Sigmoid colon (tissue), 4 donors: ENCODE results near the gene P4HA1.

Source experiments
- CTCF ChIP-seq, 4 experiments: fragments of 450-650 bp in 3 of 4; fragments of 200-600 bp in 1 of 4; IDR thresholded peaks; one replicate each; pipeline ENCODE4 v1.5.1; 2016 to 2019; ENCODE audit warnings: antibody characterized with exemption in 4 of 4, mild to moderate bottlenecking in 3 of 4, moderate library complexity in 2 of 4
- EP300 ChIP-seq, 4 donors: sonication (generic); formaldehyde crosslinking; IDR thresholded peaks; one replicate each; pipeline ENCODE4 v1.6.1; 2017; ENCODE audit warnings: antibody characterized with exemption in 4 of 4
- POLR2A ChIP-seq, 2 donors: fragments of 450-650 bp; IDR thresholded peaks; one replicate each; pipeline ENCODE4 v1.6.1; 2016; ENCODE audit warnings: antibody characterized with exemption in 2 of 2, mild to moderate bottlenecking in 2 of 2, moderate library complexity in 2 of 2
- POLR2AphosphoS5 ChIP-seq, 4 donors: sonication (generic); formaldehyde crosslinking; IDR thresholded peaks; one replicate each; pipeline ENCODE4 v1.6.1; 2017; ENCODE audit warnings: antibody characterized with exemption in 4 of 4

GRCh38 chr10:73117976-73118743 is 21.5 kb upstream of the P4HA1 start:
- TF ChIP-seq CTCF (IDR thresholded peaks at IDR 0.05): no peak
- no peak for TF ChIP-seq POLR2A (IDR thresholded peaks at IDR 0.05)
- no peak for TF ChIP-seq EP300 (IDR thresholded peaks at IDR 0.05)
- no peak for TF ChIP-seq POLR2AphosphoS5 (IDR thresholded peaks at IDR 0.05)
